Ishikawa (cell line): Measurements from ENCODE around the gene STARD8.

Source experiments
- CEBPB ChIP-seq: IDR thresholded peaks from 2 replicates; pipeline ENCODE4 v1.6.1; 2012
- CREB1 ChIP-seq: IDR thresholded peaks from 2 replicates; pipeline ENCODE4 v1.6.1; 2012; ENCODE audit warnings: low read depth
- EGR1 ChIP-seq: IDR thresholded peaks from 2 replicates; pipeline ENCODE4 v1.6.1; 2012
- EP300 ChIP-seq: IDR thresholded peaks from 2 replicates; pipeline ENCODE4 v1.6.1; 2012; ENCODE audit warnings: borderline replicate concordance
- FOXM1 ChIP-seq: IDR thresholded peaks from 2 replicates; pipeline ENCODE4 v1.6.1; 2012; ENCODE audit warnings: low read depth, borderline replicate concordance
- MAX ChIP-seq: IDR thresholded peaks from 2 replicates; pipeline ENCODE4 v1.6.1; 2012
- NFIC ChIP-seq: IDR thresholded peaks from 2 replicates; pipeline ENCODE4 v1.6.1; 2012
- RAD21 ChIP-seq: IDR thresholded peaks from 2 replicates; pipeline ENCODE4 v1.6.1; 2012; ENCODE audit warnings: low read depth
- REST ChIP-seq: IDR thresholded peaks from 2 replicates; pipeline ENCODE4 v1.6.1; 2012; ENCODE audit warnings: low read depth, mild to moderate bottlenecking
- TAF1 ChIP-seq: IDR thresholded peaks from 2 replicates; pipeline ENCODE4 v1.6.1; 2012; ENCODE audit warnings: low read depth, mild to moderate bottlenecking
- TCF12 ChIP-seq: IDR thresholded peaks from 2 replicates; pipeline ENCODE4 v1.6.1; 2012; ENCODE audit warnings: low read depth
- TEAD4 ChIP-seq: IDR thresholded peaks from 2 replicates; pipeline ENCODE4 v1.6.1; 2012
- USF1 ChIP-seq: IDR thresholded peaks from 2 replicates; pipeline ENCODE4 v1.6.1; 2012
- YY1 ChIP-seq: IDR thresholded peaks from 2 replicates; pipeline ENCODE4 v1.6.1; 2012; ENCODE audit warnings: low read depth
- ZBTB7A ChIP-seq: IDR thresholded peaks from 2 replicates; pipeline ENCODE4 v1.6.1; 2012; ENCODE audit warnings: low read depth

Gene STARD8

GRCh38 chrX:68694435-68695205 lies 47.2 kb downstream of the STARD8 start:
- no peak for TF ChIP-seq MAX
- TF ChIP-seq TCF12, result no peak
- TF ChIP-seq ZBTB7A, result no peak
- TF ChIP-seq RAD21, result no peak
- TF ChIP-seq NFIC, result no peak
- no peak for TF ChIP-seq TAF1
- no peak for TF ChIP-seq YY1
- TF ChIP-seq CREB1, result no peak
- no peak for TF ChIP-seq USF1
- no peak for TF ChIP-seq REST
- TF ChIP-seq CEBPB, result no peak
- TF ChIP-seq EP300, result no peak
- no peak for TF ChIP-seq FOXM1
- TF ChIP-seq EGR1, result no peak

GRCh38 chrX:68695206-68695845 lies 47.9 kb downstream of the STARD8 start:
- TF ChIP-seq RAD21 (no peak), USF1 (no peak)

GRCh38 chrX:68696267-68696990 lies 49.0 kb downstream of the STARD8 start:
- TF ChIP-seq TAF1 (no peak), CREB1 (no peak), TEAD4 (no peak), TCF12 (no peak), YY1 (no peak), EGR1 (no peak), USF1 (no peak), REST (no peak), ZBTB7A (no peak), EP300 (no peak), FOXM1 (no peak), RAD21 (no peak), NFIC (no peak), MAX (no peak), CEBPB (no peak)

- TF ChIP-seq RAD21, result no peak
- no peak for TF ChIP-seq EP300
Measured at GRCh38 chrX:68697036-68697435, 49.6 kb downstream of the STARD8 start.

DNA sequence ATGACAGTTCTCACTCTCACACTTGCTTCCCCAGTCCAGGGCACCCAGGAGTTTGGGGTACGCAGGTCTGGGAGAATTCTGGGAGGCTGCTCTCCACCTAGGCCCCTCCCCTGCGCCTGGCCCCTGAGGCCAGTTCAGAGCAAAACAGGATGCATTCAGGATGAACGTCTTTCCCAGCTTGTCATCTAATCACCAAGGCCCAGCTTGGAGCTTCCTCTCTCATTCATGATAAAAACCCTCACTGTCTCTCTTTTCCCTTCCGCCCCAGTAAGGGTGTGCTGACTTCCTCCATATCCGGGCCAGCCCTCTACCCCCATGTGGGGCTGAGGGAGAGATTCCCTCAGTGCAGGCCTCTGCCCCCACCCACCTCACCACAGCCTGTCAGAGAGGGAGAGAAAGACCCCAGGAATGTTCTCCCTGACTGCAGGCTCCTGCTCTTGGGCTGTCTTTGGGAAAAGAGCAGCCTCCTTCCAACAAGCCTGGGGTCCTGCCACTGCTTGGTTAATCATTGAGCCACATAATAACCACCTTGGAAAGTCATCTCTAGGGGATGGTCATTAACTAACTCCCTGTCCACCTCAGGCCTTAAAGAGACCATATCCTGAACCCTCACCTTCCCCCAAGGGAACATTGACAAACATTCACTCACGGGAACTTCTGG lies 50.1 kb downstream of the STARD8 start:
- TF ChIP-seq TCF12 (no peak), YY1 (no peak), CREB1 (no peak), TEAD4 (no peak), NFIC (no peak), EP300 (no peak), ZBTB7A (no peak)
